Erythroblast (primary cell): Measurements from ENCODE around the gene SLX4.

Experiments used
- GATA1 ChIP-seq: IDR thresholded peaks from 2 replicates; pipeline ENCODE4 v1.6.1; 2011; ENCODE audit warnings: low read depth, mild to moderate bottlenecking, control low read depth, low read length, moderate library complexity
- POLR2A ChIP-seq: IDR thresholded peaks from 2 replicates; pipeline ENCODE4 v1.6.1; 2011; ENCODE audit warnings: mild to moderate bottlenecking, low read length

- TF ChIP-seq POLR2A (no peak), GATA1 (no peak)
Measured at GRCh38 chr16:3595521-3596021, 15.8 kb downstream of the SLX4 start.
